HG03354 (cell line): ENCODE measurements around the gene RNF113B.

Source experiments
- ATAC-seq: cut with Tn5 transposase; IDR thresholded peaks from one replicate; pipeline ENCODE4 v1.9.1; 2021; ENCODE audit warnings: mild to moderate bottlenecking; ENCODE audit not compliant: unreplicated experiment, poor library complexity, severe bottlenecking

Gene RNF113B

DNA sequence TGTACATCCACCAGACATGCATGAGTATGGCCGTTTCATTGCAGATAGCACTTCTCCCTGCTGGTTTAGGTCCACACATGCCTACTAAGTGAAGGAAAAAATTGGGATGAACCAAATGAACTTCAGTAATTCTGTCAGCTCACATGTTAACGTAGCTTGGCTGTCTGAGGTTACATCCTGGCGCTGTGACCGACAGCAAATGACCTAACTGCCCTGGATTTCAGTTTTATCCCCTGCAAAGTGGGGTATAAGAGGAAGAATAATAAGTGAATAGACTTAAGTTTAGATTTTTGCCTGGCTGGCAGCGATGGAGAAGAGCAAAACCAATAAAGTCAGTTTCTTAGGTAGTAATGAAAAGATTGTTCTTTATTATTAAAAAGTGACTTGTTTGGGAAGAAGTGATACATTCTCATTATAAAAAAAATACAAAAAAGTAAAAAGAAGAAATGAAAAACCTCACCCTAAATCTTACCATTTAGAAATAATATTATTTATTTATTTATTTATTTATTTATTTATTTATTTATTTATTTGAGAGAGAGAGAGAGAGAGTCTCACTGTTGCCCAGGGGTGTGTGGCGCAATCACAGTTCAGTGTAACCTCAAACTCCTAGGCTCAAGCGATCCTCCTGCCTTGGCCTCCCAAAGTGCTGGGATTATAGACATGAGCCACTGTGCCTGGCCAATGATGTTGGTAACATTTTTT, 4.2 kb upstream of the RNF113B start:
- no peak for ATAC-seq

DNA sequence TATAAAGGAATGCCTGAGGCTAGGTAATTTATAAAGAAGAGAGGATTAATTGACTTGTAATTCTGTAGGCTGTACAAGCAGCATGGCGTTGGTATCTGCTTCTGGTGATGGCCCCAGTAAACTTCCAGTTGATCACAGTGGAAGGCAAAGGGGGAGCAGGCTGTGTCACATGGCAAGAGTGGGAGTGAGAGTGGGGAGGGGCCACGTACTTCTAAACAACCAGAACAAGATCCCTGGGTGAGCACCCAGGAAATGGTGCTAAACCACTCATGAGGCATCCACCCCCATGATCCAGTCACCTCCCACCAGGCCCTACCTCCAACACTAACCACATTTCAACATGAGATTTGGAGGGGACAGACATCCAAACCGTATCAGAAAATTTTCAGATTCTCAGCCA, 3.0 kb upstream of the RNF113B start:
- no peak for ATAC-seq

DNA sequence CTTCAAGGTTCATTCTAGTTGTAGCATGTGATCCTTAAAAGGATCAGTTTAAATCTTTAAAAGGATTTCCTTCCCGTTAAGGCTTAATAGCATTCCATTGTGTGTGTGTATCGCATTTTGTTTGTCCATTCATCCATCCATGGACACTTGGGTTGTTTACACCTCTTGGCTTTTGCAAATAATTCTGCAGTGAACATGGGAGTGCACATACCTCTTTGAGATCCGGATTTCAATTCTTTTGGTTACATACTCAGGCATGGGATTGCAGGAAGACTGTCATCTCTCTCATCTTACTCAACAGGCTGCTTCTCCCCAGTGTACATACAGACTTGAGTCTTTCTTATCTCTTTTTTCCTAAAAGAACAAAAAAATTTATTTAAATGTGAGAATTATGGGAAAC, 1.2 kb downstream of the RNF113B start:
- ATAC-seq = no peak

DNA sequence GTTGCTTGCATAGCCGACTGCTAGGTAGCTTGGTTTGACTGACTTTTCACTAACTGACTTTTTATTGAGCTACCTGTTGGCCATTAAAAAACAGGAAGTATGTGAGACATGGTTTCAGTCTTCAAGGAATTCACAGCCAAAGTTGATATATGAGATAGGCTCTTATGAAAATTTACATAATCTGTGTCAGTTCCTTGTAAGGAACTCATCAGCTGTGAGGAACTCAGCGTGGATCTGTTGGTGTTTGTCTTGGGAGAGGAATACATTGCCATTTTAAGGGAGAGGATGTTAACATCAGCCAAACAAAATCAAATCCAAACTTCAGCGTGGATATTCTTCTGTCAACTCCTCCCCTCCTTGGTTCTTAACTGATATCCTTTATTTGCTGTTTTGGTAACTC, 2.0 kb downstream of the RNF113B start:
- no peak for ATAC-seq

DNA sequence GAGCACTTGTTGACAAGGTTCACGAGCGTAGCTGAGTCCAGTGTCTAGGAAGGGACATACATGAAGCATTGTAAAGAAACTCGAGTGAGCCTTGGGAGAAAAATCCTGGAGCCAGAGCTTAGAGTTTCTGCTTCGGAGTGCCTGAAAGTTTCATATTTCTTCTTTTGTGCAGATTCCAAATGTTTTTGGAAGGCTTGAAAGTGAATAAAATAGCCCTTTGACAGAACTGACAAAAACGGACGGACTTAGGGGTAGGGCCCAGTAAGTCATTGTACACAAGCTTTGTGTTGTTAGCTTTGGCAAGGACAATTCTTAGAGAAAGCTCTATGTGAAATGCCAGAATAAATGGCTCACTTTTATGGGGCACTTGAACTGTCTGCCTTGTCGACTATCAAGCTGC, 2.8 kb downstream of the RNF113B start:
- ATAC-seq = no peak

DNA sequence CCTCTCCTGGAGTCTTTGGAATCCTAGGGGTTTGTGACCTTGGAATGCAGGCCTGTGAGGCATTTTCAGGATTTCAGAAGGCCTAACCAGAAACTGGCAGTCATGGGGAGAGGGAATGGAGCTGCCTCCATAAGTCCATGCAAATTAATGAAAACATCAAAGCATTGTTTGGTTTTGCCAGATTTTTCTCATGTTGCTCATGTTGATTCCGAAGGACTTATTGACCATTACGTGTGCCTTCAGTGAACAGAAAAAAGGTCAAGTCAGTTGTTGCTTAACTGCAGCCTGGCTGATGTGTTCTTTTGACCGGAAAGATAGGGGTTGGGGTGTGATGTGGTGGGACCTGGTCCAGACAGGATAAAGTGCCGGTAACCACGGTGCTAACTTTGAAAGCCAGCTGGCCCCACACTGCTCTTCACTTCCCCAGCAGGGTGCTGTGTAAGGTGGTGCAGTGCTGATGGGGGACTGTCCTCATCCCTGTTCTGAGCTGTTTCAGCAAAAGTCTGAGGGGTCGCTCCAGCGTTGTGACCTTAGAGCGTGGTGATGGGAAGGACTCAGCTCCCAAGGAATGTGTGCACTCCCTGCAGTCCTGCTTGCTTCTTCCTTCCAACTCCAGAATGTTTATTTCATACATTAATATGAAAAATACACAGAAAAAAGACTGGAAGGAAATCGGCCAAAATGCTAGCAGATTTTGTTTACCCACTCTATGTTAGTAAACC, 3.5 kb downstream of the RNF113B start:
- no peak for ATAC-seq

DNA sequence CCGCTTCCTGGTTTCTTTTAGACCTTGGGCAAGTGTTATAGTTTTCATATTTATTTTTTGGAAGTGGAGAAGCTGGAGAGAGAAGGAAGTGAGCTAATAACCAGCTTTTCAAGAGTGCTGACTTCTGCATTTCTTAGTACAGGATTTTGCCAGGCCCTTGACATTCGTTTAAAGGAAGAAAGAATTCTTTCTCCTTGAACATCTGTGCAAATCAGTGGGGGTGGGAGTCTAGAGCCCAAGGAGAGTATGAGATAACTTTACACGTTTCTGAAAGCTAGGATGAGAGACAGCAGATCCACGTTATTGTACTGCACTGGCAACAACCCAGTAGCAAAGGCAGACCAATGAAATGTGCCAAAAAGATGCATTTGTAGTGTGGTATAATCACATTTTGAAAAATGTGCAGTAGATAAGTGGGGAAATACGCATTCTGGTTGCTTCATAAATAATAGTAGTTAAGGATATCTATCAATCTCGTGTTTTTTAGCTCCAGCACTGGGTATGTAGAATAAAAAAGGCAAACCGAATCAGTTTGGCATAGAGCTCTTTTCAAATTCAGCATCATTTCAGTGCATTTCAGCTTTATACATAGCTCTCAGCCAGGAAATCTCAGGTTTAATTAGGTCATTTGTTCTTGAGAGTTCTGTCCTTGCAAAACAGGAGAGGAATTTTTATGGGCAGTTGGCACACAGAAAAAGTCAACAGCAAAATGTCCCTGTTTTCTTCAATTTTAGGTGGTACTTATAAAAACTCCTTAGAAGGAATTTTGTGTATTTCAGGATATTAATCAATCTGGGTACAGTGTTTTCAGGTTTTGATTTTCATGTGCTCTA, 4.3 kb downstream of the RNF113B start:
- ATAC-seq = no peak

DNA sequence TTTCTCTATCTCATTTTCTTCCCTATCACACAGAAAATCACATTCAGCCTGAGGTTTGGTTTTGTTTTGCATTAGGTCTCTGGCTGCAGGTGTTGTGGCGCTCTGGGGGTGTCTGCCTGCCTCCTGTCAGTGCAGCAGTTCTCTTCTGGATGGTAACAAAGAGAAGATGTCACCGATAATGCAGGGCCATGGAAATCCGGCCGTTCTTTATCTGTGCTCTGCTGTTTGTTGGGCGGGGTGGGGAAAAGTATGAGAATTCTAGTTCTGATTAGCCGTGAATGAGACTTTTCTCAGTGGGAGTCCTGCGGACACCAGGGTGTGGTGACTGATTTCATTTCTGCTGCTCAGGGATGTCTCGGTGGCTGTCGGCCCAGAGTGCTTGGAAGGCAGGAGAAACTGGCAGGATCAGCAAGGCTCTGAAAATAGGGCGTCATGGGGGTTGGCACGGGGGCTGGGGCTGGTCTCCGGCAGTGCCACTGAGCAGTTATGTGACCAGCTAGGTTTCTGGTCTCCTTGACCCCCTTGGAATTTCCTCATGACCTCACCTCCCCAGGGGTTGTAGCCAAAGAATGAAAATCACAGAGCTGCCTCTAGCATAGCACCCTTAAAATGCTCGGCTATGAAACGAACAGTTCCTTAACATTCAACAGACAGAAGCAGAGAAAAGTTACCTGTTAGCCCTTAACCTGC, 5.0 kb downstream of the RNF113B start:
- ATAC-seq = no peak

DNA sequence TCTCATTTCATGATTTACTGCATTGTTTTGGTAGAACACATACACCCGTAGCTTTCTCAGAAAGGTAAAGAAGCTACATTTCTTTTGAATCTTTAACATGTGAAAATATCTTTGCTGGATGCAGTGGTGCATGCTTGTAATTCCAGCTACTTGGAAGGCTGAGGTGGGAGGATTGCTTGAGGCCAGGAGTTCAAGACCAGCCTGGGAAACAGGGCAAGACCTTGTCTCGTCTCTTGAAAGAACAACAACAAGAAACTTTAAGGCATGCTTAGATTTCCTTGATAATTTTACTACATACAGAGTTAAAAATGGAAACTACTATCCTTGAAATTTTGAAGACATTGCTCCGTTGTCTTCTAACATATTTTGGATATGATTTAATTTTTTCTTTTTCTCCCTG, 7.7 kb downstream of the RNF113B start:
- ATAC-seq = no peak

DNA sequence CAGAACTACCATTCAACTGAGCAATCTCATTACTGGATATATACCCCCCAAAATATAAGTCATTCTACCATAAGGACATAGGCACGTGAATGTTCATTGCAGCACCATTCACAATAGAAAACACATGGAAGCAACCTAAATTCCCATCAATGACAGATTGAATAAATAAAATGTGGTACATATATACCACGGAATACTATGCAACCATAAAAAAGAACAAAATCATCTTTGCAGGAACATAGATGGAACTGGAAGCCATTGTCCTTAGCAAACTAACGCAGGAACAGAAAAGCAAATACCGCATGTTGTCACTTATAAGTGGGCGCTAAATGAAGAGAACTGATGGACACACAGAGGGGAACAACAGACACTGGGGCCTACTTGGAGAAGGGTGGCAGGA, 14.1 kb downstream of the RNF113B start:
- ATAC-seq = no peak

DNA sequence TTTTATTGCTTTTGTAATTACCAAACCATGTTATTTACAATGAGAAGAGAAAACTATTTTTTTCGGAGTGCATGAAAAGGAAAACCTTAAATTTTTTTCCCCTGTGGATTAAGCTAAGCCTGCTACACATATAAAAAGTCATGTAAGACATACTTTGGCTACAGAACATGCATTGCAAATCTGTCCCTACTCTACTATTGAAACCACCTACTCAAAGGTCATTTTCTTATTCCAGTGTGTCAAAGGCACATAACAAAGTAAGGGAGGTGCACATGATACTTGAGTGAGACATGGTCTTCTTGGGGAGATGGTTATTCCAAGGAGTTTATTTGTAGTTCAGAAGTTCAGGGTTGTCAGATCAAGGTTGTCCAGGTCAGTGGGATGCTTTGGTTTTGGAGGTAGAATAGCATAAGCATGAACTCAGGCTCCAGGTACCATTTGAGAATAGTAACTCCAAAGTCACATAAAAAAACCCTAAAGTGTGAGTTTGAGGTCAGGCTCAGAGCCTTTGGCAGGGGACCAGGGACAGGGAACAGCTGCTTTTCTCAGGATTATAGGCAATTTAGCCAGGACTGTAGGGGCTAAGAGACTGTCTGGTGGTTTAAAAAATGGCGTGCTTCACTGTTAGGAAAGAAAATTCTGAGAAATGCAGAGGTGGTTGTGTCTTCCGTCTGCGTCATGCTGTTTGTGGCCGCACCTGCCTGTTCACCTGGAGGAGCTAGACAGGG, 18.7 kb downstream of the RNF113B start:
- no peak for ATAC-seq

DNA sequence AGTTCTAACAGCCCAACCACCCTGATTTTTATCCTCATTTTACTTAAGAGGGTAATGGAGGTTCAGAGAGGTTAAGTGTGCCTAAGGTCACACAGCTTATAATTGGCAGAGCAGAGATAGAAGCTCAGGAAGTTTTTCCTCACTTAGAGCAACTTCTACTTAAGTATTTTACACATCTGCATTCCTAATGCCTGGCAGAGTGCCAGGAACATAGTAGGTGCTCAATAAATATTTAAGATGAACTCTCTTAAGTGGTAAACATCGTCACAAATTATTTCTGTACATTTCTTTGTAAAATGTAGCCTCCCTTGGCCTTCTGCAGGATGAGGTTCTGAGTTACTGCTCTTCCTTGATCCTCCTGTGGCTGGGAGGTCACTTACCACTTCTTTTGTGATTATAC, 19.5 kb downstream of the RNF113B start:
- ATAC-seq = no peak

DNA sequence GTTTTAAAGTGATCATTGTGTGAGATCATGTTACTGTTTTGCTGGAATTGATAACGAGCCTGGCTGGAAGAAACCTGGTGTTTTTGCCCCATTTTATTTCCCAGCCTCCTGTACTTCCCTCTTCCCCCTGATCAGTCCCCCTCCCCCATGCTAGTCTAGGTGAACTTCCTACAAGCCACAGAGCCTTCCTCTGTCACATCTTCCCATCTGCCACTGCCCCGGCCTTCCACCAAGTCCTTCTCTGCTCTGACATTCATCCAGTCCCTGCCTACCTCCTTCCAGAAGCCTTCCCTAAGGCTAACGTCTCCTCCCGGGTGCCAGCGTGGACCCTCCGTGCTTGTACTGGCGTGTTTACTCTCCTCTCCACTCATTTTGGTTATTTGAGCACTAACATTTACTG, 19.9 kb downstream of the RNF113B start:
- no peak for ATAC-seq

DNA sequence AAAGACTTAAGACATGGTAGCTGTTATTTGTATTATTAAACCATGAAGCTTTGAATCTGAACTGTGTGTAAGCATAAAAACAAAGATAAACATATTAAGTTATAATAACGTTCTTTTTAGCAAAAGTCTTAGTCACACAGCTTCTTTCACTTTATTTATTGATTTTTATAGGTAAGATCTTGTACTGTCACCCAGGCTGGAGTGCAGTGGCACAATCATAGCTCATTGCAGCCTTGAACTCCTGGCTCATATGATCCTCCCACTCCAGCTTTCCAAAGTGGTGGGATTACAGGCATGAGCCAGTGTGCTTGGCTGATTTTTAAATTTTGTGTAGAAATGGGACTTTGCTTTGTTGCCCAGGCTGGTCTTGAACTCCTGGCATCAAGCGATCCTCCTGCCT, 20.8 kb downstream of the RNF113B start:
- no peak for ATAC-seq

DNA sequence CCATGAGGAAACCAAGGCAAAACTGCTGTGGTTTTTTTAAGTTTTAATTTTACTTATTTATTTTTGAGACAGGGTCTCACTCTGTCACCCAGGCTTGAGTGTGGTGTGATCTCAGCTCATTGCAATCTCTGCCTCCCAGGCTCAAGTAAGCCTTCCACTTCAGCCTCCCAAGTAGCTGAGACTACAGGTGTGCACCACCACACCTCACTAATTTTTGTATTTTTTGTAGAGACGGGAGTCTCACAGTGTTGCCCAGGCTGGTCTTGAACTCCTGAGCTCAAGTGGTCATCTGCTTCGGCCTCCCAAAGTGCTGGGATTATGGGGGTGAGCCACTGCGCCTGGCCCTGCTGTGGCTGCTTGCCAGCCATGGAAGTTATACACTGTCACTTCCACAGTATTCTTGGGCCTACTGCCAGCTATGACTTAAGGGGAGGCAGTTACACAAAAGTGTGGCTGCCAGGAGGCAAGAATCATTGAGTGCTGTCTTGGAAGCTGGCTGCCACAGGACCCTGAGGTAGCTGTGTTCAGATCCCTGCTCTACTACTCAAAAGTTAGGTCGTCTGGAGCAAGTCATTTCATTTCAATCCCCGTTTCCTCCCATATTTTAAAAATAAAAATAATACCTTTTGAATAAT, 21.5 kb downstream of the RNF113B start:
- no peak for ATAC-seq

DNA sequence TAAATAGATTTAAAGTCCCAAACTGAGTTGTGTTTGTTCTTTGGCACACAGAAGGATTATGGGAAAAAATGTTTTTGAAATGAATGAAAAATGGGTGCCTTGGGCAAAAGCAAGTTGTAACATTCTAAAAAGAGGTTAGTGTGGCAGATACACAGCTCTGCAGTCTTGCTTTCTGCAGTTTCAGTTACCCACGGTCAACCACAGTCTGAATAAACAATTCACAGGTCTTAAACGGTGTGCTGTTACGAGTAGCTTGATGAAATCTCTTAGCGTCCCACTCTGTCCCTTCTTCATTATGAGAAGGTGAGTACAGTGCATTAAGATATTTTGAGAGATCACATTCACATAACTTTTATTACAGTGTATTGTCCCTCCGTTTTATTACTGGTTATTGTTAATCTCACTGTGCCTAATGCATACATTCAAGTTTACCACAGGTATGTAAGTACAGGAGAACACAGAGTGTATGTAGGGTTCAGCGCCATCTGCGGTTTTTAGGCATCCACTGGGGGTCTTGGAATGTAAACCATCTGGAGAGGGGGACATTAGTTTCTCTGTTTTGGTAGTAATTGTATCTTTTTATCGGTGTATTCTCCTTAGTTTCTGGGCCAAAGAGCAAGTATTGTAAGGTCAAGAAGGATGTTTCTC, 26.1 kb downstream of the RNF113B start:
- no peak for ATAC-seq

DNA sequence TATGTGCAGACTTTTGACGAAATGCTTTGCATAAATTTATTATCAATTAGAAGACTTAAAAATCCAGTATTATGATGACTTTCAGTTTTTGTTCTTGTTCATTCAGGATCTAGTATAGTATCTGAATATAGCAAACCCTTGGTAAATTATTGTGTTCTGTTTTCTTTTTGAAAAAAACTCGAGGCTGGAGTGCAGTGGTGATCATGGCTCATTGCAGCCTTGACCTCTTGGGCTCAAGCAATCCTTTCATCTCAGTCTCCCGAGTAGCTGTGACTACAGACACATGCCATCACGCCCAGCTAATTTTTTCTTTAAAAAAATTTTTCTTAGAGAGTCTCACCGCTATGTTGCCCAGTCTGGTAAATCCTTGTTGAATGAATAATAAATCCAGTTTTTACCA, 29.5 kb downstream of the RNF113B start:
- ATAC-seq = no peak

DNA sequence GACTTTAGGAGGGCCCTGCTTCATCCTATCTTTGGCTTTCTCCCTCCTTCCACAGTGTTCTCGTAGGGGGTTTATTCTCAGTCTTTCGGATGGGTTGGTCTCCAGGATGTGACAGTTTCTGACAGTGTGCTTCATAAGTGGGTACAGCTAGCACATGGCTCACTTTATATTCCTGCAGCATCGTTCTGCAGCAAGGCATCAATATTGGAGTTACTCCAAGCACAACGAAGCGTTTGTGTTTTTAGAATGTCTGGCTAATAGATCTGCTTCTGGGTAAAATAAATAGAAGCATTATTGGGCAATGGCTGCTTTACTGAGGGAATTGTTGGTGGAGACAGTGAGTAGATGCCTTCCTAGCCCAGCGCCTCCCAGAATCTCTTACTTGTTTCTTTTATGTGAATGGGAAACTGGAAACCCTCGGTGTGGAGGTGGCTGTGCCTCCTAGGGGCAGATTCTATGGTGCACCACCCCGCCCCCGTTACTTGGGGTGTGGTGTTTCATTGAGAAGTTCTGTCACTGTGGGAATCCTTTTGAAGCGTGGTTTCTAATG, 32.2 kb downstream of the RNF113B start:
- no peak for ATAC-seq
